ENCODE results near the gene HUNK.

DNA sequence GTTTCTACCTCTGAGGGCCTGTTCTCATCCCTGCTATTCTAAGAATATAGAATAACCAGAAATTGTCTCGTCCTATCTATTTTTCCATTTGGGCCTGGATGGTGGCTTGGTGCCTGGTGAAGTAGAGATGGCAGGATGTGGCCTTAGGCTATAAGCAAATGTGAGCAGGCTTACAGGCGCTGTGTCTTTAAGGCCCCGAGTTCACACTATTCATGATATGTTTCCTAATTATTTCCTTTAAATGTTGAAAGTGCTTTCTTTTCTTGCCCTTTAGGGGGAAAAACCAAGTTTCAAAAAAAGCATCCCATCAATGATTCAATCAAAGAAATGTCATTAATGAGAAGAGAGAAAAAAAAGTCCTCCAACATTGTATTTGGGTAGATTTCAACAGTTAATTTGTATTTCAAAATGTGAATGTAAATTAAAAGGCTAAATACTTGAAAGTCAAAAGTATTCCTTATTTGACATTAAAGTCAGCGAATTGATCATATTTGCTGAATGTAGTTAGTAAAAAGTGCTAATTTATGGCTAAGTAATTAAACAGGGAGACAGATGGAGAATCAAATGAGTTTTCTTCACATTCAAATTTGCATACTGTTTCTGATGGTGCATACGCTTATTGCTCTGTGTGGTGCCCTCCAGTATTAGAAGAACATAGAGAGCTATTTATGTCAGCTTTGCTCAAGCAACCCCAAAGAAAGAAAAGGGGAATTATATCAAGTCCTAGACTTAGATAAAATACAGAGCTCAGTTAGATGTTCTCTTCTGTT lies 34.0 kb upstream of the HUNK start:
- no peak for TF ChIP-seq POLR2AphosphoS5 (IDR thresholded peaks at IDR 0.05)
- TF ChIP-seq, protein P1, sequence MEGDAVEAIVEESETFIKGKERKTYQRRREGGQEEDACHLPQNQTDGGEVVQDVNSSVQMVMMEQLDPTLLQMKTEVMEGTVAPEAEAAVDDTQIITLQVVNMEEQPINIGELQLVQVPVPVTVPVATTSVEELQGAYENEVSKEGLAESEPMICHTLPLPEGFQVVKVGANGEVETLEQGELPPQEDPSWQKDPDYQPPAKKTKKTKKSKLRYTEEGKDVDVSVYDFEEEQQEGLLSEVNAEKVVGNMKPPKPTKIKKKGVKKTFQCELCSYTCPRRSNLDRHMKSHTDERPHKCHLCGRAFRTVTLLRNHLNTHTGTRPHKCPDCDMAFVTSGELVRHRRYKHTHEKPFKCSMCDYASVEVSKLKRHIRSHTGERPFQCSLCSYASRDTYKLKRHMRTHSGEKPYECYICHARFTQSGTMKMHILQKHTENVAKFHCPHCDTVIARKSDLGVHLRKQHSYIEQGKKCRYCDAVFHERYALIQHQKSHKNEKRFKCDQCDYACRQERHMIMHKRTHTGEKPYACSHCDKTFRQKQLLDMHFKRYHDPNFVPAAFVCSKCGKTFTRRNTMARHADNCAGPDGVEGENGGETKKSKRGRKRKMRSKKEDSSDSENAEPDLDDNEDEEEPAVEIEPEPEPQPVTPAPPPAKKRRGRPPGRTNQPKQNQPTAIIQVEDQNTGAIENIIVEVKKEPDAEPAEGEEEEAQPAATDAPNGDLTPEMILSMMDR (IDR thresholded peaks at IDR 0.05), result no peak
- TF ChIP-seq POLR2A (IDR thresholded peaks at IDR 0.05), result no peak

All from suprapubic skin (tissue), 4 donors.